HG03196 (cell line): ENCODE measurements around the gene PDZD7.

ENCODE experiments used
- ATAC-seq: cut with Tn5 transposase; IDR thresholded peaks from one replicate; pipeline ENCODE4 v1.9.1; 2021; ENCODE audit not compliant: unreplicated experiment

The PDZD7 gene

DNA sequence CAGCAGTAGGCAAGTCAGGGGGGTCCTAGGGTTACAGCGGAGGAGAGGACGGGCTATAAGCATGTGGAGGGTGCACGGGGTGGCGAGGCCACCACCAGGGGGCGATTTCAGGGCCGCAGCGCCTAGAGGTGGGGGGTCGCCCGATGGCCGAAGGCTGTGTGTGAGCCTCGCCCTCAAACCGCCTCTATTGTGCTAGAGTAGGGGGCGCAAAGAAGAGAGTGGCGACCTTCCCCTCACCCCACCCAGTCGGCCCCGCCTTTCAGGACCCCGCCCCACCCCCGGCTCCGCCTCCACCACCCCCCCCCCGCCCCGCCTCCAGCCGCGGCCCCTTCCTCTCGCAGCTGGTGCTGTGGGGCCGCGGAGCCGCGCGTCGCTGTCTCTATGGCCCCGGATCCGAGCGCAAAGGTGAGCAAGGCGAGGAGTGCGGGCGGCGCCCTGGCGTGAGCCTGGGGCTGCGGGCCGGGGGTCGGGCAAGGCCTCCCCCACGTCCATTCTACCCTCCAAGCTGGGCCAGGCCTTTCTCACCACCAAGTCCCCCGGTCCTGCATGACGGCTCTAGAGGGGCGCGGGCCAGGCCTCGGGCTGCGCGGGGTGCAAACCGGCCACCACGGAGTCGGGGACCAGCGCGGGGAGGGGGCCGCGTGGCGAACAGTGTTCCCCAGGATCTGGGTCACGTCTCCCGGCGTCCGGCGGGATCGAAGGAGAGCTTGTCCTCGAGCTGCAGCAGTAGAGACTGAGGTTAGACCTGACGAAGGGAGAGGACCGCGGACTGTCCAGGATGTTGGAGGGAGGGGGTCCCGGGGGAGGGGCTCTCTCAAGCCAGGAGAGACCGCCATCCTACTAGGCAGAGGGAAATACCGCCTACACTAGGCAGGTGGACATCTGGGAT, 61.5 kb downstream of the PDZD7 start, which contains the start of gene SEMA4G:
TSS of gene SEMA4G (plus strand) at position 318 of the 889 bp plus-strand sequence. CDS start 3,409 bp downstream, outside the sequence.
- ATAC-seq = no peak

DNA sequence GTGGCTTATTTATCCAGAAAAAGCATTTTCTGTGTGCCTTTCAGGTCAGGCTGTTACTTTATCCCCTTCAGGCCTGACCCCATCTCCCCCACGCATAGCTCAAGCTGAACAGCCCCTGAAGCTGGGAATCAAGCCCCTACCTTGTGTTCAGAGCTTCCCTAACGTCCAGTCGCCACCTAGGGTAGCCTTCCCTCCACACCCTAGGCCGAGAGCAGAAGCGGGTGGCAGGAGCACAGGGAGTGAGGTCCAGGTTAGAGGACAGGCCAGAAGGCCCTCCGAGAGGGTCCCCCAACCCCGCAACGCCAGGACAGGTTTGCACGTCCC, 62.1 kb downstream of the PDZD7 start:
- no peak for ATAC-seq

DNA sequence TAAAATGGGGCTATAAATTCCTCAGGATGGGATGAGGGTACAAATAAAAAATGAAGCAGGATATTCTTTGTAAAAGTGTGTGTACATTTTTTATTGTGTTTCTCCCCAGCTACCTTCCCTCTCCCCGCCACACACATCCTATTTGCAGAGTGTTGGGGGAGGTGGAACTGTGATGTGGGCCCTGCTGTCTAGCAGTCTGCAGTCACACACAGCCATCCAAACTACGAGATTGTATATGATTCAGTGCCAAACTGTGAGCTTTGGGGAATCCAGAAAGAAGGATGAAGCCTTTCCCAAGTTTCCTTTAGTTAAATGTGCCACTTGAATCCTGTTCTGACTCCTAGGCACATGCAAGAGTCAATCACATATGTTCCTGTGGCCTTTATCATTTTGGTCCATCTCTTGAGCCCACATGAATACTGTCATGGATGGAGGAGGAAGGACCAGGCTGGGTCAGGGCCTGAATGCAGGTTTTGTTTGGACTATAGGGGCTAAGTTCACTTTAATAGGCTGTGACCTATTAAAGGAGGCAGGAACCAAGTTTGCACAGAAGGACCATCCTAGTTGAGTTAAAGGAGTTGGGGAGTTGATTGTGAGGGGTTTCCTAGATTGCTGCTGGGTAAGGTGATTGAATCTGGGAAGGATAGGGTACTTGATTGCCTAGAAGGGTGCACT, 62.7 kb downstream of the PDZD7 start:
- no peak for ATAC-seq

DNA sequence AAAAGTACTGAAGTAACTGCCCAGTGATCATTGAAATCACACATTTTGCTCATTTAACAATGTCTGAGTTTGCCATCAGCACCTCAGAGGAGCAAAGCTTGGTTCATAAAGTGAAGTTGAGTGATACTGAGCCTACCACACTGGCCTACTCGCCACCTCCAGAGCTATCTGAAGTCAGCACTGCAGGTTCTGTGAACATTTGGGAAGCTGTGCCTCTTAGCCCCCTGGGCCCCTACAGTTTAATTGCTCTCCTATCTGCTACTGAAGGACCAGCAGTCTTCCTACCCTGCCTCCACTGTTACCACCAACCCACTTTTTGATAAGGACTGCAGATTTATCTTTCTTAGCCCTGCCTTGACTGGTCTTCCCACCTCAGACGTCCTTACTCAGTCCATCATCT, 63.6 kb downstream of the PDZD7 start:
- ATAC-seq = no peak

GRCh38 chr10:100966887-100967286, 64.0 kb downstream of the PDZD7 start:
- no peak for ATAC-seq

GRCh38 chr10:100965820-100966219, 65.1 kb downstream of the PDZD7 start:
- ATAC-seq = no peak

DNA sequence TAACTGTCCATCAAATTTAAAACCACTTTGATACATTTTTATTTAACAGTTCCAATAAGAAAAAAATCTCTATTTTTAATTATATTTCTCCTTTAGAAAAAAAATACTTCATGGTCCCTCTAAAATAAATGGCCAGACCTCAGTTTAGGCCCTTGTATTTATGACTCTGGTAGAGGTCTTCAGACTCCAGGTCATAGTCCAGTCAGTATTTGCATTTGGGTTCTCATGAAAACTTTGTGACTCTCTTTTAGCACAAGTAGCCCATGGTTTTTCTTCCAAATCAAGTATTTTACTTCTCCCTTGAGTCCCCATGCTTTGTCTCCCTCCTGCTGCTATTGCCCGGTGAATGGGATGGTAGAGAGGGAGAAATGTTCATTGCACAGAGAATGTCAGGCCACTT, 67.1 kb downstream of the PDZD7 start:
- ATAC-seq = no peak

DNA sequence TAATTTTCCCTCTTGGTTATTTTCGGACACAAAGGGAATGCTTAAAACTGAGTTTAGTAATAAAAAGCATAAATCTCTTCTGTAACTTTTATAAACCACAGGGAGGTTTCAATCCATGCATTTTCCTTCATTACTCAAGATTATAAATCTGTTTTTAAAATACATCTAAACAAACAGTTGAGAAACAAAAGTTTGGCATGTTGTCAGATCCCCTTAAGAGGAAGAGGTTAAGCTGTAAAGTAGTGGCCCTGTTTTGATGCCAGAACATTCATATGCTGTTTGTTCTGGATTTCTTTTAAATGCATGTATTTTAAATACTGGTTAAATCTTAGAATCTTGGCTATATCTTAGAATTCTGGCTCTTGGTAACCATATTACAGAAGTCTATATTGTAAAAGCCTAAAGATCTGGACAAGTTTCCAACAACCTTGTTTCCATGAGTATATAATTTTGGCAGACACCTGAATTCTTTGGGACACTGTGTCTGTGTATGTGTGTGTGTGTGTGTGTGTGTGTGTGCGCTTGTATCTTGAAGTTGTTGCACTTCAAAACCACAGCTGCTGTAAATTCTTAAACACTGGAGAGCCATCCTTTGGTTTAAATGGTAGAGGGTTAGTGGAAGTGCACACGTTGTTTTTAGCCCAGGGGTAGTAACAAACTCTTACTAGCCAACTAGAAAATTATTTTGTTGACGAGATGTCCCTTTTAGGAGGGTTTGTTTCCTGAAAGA, 68.4 kb downstream of the PDZD7 start:
- ATAC-seq = no peak

DNA sequence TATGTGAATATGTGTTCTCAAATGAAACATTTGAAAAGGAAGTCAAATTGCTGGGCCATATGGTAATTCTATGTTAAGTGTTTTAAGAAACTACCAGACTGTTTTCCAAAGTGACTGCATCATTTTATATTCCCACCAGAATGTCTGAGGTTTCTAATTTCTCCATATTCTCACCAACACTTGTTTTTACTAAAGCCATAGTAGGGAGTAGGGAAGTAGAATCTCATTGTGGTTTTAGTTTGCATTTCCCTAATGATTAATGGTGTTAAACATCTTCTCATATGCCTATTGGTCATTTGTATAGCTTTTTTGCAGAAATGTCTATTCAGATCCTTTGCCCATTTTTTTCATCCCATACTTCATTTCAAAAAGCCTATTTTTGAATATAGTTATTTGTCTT, 70.7 kb downstream of the PDZD7 start:
- no peak for ATAC-seq
